ENCODE results near the gene C3orf20.

Gene C3orf20

GRCh38 chr3:14699643-14700042 lies 24.7 kb downstream of the C3orf20 start:
- 69 to 89% methylated on average over 1 of the region's 1 CpG for WGBS, 2 experiments (ENCODE audit: insufficient coverage in 2 of 2)
- H3K9me3 ChIP-seq (ENCODE audit: control insufficient read depth, low read length): no peaks in the 10 kb centered on the region
- H3K4me3 ChIP-seq (ENCODE audit: extremely low read depth, insufficient read depth, low read length, poor library complexity, severe bottlenecking): no peak overlapping the region
- H3K27ac ChIP-seq (ENCODE audit: low read depth, low read length, severe bottlenecking): no peak overlapping the region
- H3K36me3 ChIP-seq (ENCODE audit: control insufficient read depth, insufficient read depth, low read length): no peaks in the 10 kb centered on the region
- H3K4me1 ChIP-seq (ENCODE audit: control insufficient read depth, insufficient read depth, low read length, poor library complexity, severe bottlenecking): no peaks in the 10 kb centered on the region

DNA sequence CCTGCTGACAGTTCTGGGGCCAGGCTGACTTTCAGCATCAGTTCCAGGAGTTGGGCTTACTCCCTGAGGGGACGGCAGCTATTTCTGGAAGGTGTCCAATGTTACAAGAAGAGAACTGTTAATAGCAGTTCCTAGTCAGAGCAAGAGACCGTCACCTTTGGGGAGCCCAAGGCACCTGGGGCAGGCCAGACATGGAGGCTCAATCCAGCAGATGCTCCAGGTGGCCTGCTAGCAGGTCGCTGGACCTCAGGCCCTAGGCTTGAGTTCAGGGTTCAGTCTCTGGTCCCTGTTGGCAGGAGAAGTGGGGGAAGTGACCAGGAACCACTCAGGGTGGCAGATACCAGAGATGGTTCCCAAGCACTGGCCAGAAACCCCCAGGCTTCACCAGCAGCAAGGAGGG lies 25.9 kb downstream of the C3orf20 start:
- H3K9me3 ChIP-seq (ENCODE audit: control insufficient read depth, low read length): no peaks in the 10 kb centered on the region
- WGBS, 2 experiments (ENCODE audit: insufficient coverage in 2 of 2): 89 to 100% methylated on average over 2 to 3 of the region's 3 CpGs
- H3K4me1 ChIP-seq (ENCODE audit: control insufficient read depth, insufficient read depth, low read length, poor library complexity, severe bottlenecking): no peaks in the 10 kb centered on the region
- no peak overlapping the region for H3K4me3 ChIP-seq (ENCODE audit: extremely low read depth, insufficient read depth, low read length, poor library complexity, severe bottlenecking)
- no peaks in the 10 kb centered on the region for H3K36me3 ChIP-seq (ENCODE audit: control insufficient read depth, insufficient read depth, low read length)
- H3K27ac ChIP-seq (ENCODE audit: low read depth, low read length, severe bottlenecking): no peak overlapping the region

DNA sequence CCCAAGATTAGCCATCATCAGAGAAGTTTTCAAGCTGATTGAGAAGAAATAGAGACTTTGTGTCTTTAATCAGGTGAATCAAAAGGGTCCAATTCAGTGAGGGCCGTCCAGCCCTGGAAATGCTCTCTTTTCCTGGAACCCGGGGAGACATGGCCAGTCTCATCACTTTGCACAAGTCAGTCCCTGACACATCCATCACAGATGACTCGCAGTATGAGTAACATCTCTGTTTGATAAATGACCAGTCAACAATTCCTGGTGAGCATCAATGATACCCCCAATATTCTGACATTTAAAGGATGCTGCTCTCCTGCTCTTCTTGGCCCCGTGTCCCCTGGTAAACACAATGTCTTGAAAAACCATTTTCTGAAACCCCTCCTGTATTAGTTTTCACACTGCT lies 26.7 kb downstream of the C3orf20 start:
- no peak overlapping the region for H3K27ac ChIP-seq (ENCODE audit: low read depth, low read length, severe bottlenecking)
- no peaks in the 10 kb centered on the region for H3K4me1 ChIP-seq (ENCODE audit: control insufficient read depth, insufficient read depth, low read length, poor library complexity, severe bottlenecking)
- no peak overlapping the region for H3K4me3 ChIP-seq (ENCODE audit: extremely low read depth, insufficient read depth, low read length, poor library complexity, severe bottlenecking)
- WGBS, 2 experiments (ENCODE audit: insufficient coverage in 2 of 2): 85 to 93% methylated on average over 4 of the region's 4 CpGs
- H3K36me3 ChIP-seq (ENCODE audit: control insufficient read depth, insufficient read depth, low read length): no peaks in the 10 kb centered on the region
- no peaks in the 10 kb centered on the region for H3K9me3 ChIP-seq (ENCODE audit: control insufficient read depth, low read length)

DNA sequence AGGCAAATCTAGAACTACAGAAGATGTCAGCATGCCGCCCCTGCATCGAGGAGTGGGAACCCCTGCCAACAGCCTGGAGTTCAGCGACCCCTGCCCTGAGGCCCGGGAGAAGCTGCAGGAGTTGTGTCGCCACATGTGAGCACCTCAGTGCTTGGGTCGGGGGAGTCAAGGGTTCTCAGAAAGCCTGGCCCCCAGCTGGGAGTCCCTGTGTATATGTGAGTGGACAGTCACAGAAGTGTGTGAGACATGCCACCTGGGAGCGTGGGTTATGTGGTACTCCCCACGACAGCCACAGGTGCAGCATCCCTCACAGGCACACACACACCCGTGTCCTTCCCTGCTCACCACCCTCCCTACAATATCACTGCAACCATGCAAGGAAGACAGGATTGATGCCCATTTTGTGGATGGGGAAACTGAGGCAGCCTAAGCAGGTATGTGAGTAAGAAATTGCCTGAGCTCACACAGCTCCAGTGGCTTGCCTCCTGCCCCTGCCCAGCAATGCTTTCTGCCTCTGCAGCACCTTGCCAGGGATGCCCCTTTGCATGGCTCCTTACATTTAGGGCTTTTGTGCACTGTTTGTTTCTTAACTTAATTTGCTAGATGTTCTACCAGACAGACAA lies 28.3 kb downstream of the C3orf20 start:
- H3K4me1 ChIP-seq (ENCODE audit: control insufficient read depth, insufficient read depth, low read length, poor library complexity, severe bottlenecking): no peaks in the 10 kb centered on the region
- H3K9me3 ChIP-seq (ENCODE audit: control insufficient read depth, low read length): no peaks in the 10 kb centered on the region
- H3K27ac ChIP-seq (ENCODE audit: low read depth, low read length, severe bottlenecking): no peak overlapping the region
- no peak overlapping the region for H3K4me3 ChIP-seq (ENCODE audit: extremely low read depth, insufficient read depth, low read length, poor library complexity, severe bottlenecking)
- 92 to 95% methylated on average over 6 to 7 of the region's 9 CpGs for WGBS, 2 experiments (ENCODE audit: insufficient coverage in 2 of 2)
- no peaks in the 10 kb centered on the region for H3K36me3 ChIP-seq (ENCODE audit: control insufficient read depth, insufficient read depth, low read length)

DNA sequence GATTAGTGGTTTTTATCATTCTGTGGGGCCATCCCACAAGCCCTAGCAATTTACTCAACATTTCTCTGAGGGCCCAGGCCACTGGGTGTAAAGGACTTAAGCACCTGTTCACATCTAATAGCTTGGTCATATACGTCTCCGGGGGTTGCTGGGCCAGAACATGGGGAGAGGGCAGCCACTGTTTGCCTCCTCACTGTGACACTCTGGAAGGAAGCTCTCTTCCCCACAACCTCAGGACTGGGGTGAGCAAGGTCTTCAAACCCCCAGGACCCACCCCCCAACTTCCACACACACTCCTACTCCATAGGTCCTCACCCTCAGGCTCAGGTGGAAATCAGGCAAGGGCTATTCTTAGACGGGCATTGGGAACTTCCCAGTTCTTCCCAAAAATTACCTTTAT lies 28.9 kb downstream of the C3orf20 start:
- H3K4me1 ChIP-seq (ENCODE audit: control insufficient read depth, insufficient read depth, low read length, poor library complexity, severe bottlenecking): no peaks in the 10 kb centered on the region
- 90 to 95% methylated on average over 2 to 3 of the region's 3 CpGs for WGBS, 2 experiments (ENCODE audit: insufficient coverage in 2 of 2)

GRCh38 chr3:14706096-14706495 lies 31.2 kb downstream of the C3orf20 start:
- Histone ChIP-seq H3K4me3 (ENCODE audit: extremely low read depth, insufficient read depth, low read length, poor library complexity, severe bottlenecking) (no peak overlapping the region), H3K4me1 (ENCODE audit: control insufficient read depth, insufficient read depth, low read length, poor library complexity, severe bottlenecking) (no peaks in the 10 kb centered on the region), H3K9me3 (ENCODE audit: control insufficient read depth, low read length) (no peaks in the 10 kb centered on the region), H3K36me3 (ENCODE audit: control insufficient read depth, insufficient read depth, low read length) (no peaks in the 10 kb centered on the region), H3K27ac (ENCODE audit: low read depth, low read length, severe bottlenecking) (no peak overlapping the region)
- 90 to 95% methylated on average over 2 to 5 of the region's 5 CpGs for WGBS, 2 experiments (ENCODE audit: insufficient coverage in 2 of 2)

More for the DNA sequence above, 28.9 kb downstream of the C3orf20 start:
- H3K4me3 ChIP-seq (ENCODE audit: extremely low read depth, insufficient read depth, low read length, poor library complexity, severe bottlenecking): no peak overlapping the region
- no peaks in the 10 kb centered on the region for H3K9me3 ChIP-seq (ENCODE audit: control insufficient read depth, low read length)
- no peak overlapping the region for H3K27ac ChIP-seq (ENCODE audit: low read depth, low read length, severe bottlenecking)
- no peaks in the 10 kb centered on the region for H3K36me3 ChIP-seq (ENCODE audit: control insufficient read depth, insufficient read depth, low read length)

- Histone ChIP-seq H3K9me3 (ENCODE audit: control insufficient read depth, low read length) (no peaks in the 10 kb centered on the region), H3K36me3 (ENCODE audit: control insufficient read depth, insufficient read depth, low read length) (no peaks in the 10 kb centered on the region), H3K4me1 (ENCODE audit: control insufficient read depth, insufficient read depth, low read length, poor library complexity, severe bottlenecking) (no peaks in the 10 kb centered on the region), H3K27ac (ENCODE audit: low read depth, low read length, severe bottlenecking) (no peak overlapping the region), H3K4me3 (ENCODE audit: extremely low read depth, insufficient read depth, low read length, poor library complexity, severe bottlenecking) (no peak overlapping the region)
- WGBS, 2 experiments (ENCODE audit: insufficient coverage in 2 of 2): no CpG with 5 or more reads among the region's 1 CpG
These were observed 41.6 kb downstream of the C3orf20 start for GRCh38 chr3:14716591-14716990.

DNA sequence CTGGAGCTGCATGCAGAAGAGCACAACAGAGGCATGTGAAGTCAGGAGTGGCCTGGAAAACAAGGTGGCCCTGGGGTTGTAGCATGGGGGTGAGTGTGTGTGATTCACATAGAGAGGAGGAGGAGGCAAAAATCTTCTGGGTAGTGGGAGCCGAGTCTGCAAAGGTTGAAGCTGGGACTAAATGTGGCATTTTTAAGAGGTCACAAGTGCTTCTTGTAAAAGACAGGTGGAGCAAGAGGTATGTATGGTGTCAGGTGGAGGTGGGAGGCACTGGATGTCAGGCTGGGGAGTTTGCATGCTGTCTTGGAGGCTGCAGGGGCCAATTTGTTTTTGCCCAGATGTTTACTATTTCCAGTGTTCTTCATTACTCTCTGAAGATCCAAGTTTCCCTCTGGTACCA lies 42.4 kb downstream of the C3orf20 start:
- no peaks in the 10 kb centered on the region for H3K36me3 ChIP-seq (ENCODE audit: control insufficient read depth, insufficient read depth, low read length)
- H3K4me1 ChIP-seq (ENCODE audit: control insufficient read depth, insufficient read depth, low read length, poor library complexity, severe bottlenecking): no peaks in the 10 kb centered on the region
- H3K9me3 ChIP-seq (ENCODE audit: control insufficient read depth, low read length): no peaks in the 10 kb centered on the region
- 67 to 83% methylated on average over 1 of the region's 1 CpG for WGBS, 2 experiments (ENCODE audit: insufficient coverage in 2 of 2)
- no peak overlapping the region for H3K4me3 ChIP-seq (ENCODE audit: extremely low read depth, insufficient read depth, low read length, poor library complexity, severe bottlenecking)
- no peak overlapping the region for H3K27ac ChIP-seq (ENCODE audit: low read depth, low read length, severe bottlenecking)

DNA sequence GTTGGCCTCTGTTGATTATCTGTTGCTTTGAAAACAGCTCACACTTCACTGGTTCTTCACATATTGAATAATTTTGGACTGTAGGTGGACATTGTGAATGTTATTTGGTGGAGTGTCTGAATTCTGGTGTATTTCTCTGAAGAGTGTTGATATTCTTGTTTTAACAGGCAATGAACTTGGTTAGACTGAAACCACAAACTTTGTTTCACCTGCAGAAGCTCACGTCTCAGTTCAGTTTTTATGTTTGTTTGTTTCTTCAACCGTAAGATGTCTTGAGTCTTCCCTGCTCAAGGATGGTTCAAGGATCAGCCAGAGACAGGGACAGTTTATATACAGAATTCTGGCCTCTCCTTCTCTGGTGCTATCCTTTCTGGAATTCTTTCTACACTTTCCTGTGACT lies 43.6 kb downstream of the C3orf20 start:
- Histone ChIP-seq H3K9me3 (ENCODE audit: control insufficient read depth, low read length) (no peaks in the 10 kb centered on the region), H3K27ac (ENCODE audit: low read depth, low read length, severe bottlenecking) (no peak overlapping the region), H3K36me3 (ENCODE audit: control insufficient read depth, insufficient read depth, low read length) (no peaks in the 10 kb centered on the region), H3K4me1 (ENCODE audit: control insufficient read depth, insufficient read depth, low read length, poor library complexity, severe bottlenecking) (no peaks in the 10 kb centered on the region), H3K4me3 (ENCODE audit: extremely low read depth, insufficient read depth, low read length, poor library complexity, severe bottlenecking) (no peak overlapping the region)
- 94 to 100% methylated on average over 2 of the region's 2 CpGs for WGBS, 2 experiments (ENCODE audit: insufficient coverage in 2 of 2)

DNA sequence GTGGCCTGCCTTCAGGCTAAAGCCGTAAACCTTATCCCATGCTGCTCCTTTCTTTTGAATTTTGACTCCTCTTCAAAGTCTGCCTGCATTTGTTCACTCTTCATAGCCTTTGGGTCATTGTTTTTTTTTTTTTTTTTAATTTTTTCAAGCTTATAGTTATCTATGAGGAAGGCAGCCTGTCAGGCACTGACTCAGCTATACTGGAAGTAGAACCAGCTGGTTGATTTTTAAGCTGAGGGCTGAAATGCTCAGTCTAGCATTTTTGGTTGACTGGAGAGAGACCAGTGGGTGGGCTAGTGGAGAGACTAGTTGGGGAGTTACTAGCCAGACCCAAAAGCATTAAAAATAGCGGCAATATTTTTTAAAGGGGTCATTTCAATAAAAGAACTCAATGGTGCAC lies 44.1 kb downstream of the C3orf20 start:
- H3K4me1 ChIP-seq (ENCODE audit: control insufficient read depth, insufficient read depth, low read length, poor library complexity, severe bottlenecking): no peaks in the 10 kb centered on the region
- WGBS, 2 experiments (ENCODE audit: insufficient coverage in 2 of 2): 95 to 96% methylated on average over 2 of the region's 2 CpGs
- H3K9me3 ChIP-seq (ENCODE audit: control insufficient read depth, low read length): no peaks in the 10 kb centered on the region
- no peak overlapping the region for H3K27ac ChIP-seq (ENCODE audit: low read depth, low read length, severe bottlenecking)
- no peaks in the 10 kb centered on the region for H3K36me3 ChIP-seq (ENCODE audit: control insufficient read depth, insufficient read depth, low read length)
- no peak overlapping the region for H3K4me3 ChIP-seq (ENCODE audit: extremely low read depth, insufficient read depth, low read length, poor library complexity, severe bottlenecking)

GRCh38 chr3:14721126-14721864 lies 46.4 kb downstream of the C3orf20 start:
- WGBS, 2 experiments (ENCODE audit: insufficient coverage in 2 of 2): 79 to 80% methylated on average over 5 of the region's 8 CpGs
- Histone ChIP-seq H3K4me1 (ENCODE audit: control insufficient read depth, insufficient read depth, low read length, poor library complexity, severe bottlenecking) (no peaks in the 10 kb centered on the region), H3K27ac (ENCODE audit: low read depth, low read length, severe bottlenecking) (no peak overlapping the region), H3K36me3 (ENCODE audit: control insufficient read depth, insufficient read depth, low read length) (no peaks in the 10 kb centered on the region), H3K9me3 (ENCODE audit: control insufficient read depth, low read length) (no peaks in the 10 kb centered on the region), H3K4me3 (ENCODE audit: extremely low read depth, insufficient read depth, low read length, poor library complexity, severe bottlenecking) (no peak overlapping the region)

Measured in mesodermal cell (in vitro differentiated cells).